Fibroblast of skin of left biceps (primary cell): Measurements from ENCODE around the gene DSCAML1.

Source experiments
- DNase-seq, 2 experiments: peaks; one replicate each; pipeline ENCODE4 v3.0.0-alpha.2; 2013; ENCODE audit warnings: low read depth in 2 of 2

DSCAML1 gene

GRCh38 chr11:117523680-117524079 is 273.3 kb downstream of the DSCAML1 start:
- DNase-seq: no peak

- DNase-seq: no peak
These were observed 275.0 kb downstream of the DSCAML1 start for GRCh38 chr11:117521974-117522373.

- DNase-seq: no peak
These were observed 276.1 kb downstream of the DSCAML1 start for GRCh38 chr11:117520966-117521365.

- DNase-seq: no peak
These were observed 276.8 kb downstream of the DSCAML1 start for GRCh38 chr11:117520201-117520600.

- DNase-seq: no peak
These were observed 277.4 kb downstream of the DSCAML1 start for GRCh38 chr11:117519590-117519989.

- DNase-seq: no peak
These were observed 277.8 kb downstream of the DSCAML1 start for GRCh38 chr11:117519170-117519569.

GRCh38 chr11:117518455-117518854 is 278.6 kb downstream of the DSCAML1 start:
- DNase-seq: no peak

GRCh38 chr11:117517097-117517496 is 279.9 kb downstream of the DSCAML1 start:
- DNase-seq: no peak

- no peak for DNase-seq
These were observed 280.9 kb downstream of the DSCAML1 start for GRCh38 chr11:117515892-117516787.

GRCh38 chr11:117514256-117514655 is 282.8 kb downstream of the DSCAML1 start:
- DNase-seq: no peak

- DNase-seq: no peak
These were observed 283.4 kb downstream of the DSCAML1 start for GRCh38 chr11:117513666-117514065.

- no peak for DNase-seq
These were observed 285.0 kb downstream of the DSCAML1 start for GRCh38 chr11:117511931-117512539.

- no peak for DNase-seq
These were observed 285.5 kb downstream of the DSCAML1 start for GRCh38 chr11:117511483-117511930.

GRCh38 chr11:117510646-117511045 is 286.4 kb downstream of the DSCAML1 start:
- DNase-seq: no peak

- DNase-seq: no peak
These were observed 287.5 kb downstream of the DSCAML1 start for GRCh38 chr11:117509543-117509942.

- DNase-seq: no peak
These were observed 290.0 kb downstream of the DSCAML1 start for GRCh38 chr11:117506971-117507370.

GRCh38 chr11:117505285-117505970 is 291.6 kb downstream of the DSCAML1 start:
- no peak for DNase-seq

GRCh38 chr11:117502779-117503100 is 294.3 kb downstream of the DSCAML1 start:
- DNase-seq: no peak

- no peak for DNase-seq
These were observed 294.8 kb downstream of the DSCAML1 start for GRCh38 chr11:117502015-117502778.

- DNase-seq: no peak
These were observed 295.6 kb downstream of the DSCAML1 start for GRCh38 chr11:117501237-117501898.

- DNase-seq: no peak
These were observed 298.2 kb downstream of the DSCAML1 start for GRCh38 chr11:117498791-117499190.
